Keratinocyte (primary cell): ENCODE measurements around the gene TNFAIP6. TPM values are rescaled to one million over a fixed set of nuclear protein-coding genes. Genes with fewer than 3 reads are reported as not detected.

ENCODE experiments used
- DNase-seq: peaks from one replicate; pipeline ENCODE4 v3.0.0-alpha.2; 2011; ENCODE audit warnings: low read depth, missing footprints, low spot score
- FAIRE-seq: peaks from 2 replicates; lab custom pipeline; 2011; peaks lifted over from hg19 to GRCh38; lab: Jason Lieb, UNC
- H2AFZ ChIP-seq: 2 replicates; pipeline ENCODE4 v1.6.0; 2012; ENCODE audit warnings: low read length, control low read depth, inconsistent platforms; ENCODE audit not compliant: control insufficient read depth
- H3K27ac ChIP-seq: 2 replicates; pipeline ENCODE4 v1.5.1; 2011; ENCODE audit warnings: low read length; ENCODE audit not compliant: control insufficient read depth, insufficient read depth
- H3K27me3 ChIP-seq: 3 replicates; pipeline ENCODE4 v1.6.0; 2011; ENCODE audit warnings: low read length; ENCODE audit not compliant: control insufficient read depth, insufficient read depth; ENCODE audit errors: extremely low read depth
- H3K36me3 ChIP-seq, 2 experiments: 2 replicates in 1 of 2; 3 replicates in 1 of 2; pipeline ENCODE4 v1.5.1; 2011; ENCODE audit warnings: low read length in 2 of 2, mild to moderate bottlenecking in 1 of 2; ENCODE audit not compliant: control insufficient read depth in 2 of 2, insufficient read depth in 2 of 2; ENCODE audit errors: extremely low read depth in 1 of 2
- H3K4me1 ChIP-seq: 3 replicates; pipeline ENCODE4 v1.5.1; 2011; ENCODE audit warnings: low read length; ENCODE audit not compliant: control insufficient read depth, insufficient read depth; ENCODE audit errors: extremely low read depth
- H3K4me2 ChIP-seq: 3 replicates; pipeline ENCODE4 v1.6.0; 2011; ENCODE audit warnings: low read depth, low read length; ENCODE audit not compliant: control insufficient read depth, insufficient read depth; ENCODE audit errors: extremely low read depth
- H3K4me3 ChIP-seq, 3 experiments: fragments of 200-600 bp in 1 of 3; sonication (generic) in 1 of 3; 2 replicates in 2 of 3; 3 replicates in 1 of 3; pipeline ENCODE4 v1.5.1; 2011 to 2016; ENCODE audit warnings: low read length in 3 of 3, mild to moderate bottlenecking in 3 of 3, control low read depth in 2 of 3, inconsistent platforms in 1 of 3, low read depth in 1 of 3, mixed read lengths in 1 of 3, mixed run types in 1 of 3, moderate library complexity in 1 of 3; ENCODE audit not compliant: control insufficient read depth in 2 of 3, insufficient read depth in 2 of 3; ENCODE audit errors: extremely low read depth in 1 of 3
- H3K79me2 ChIP-seq: 2 replicates; pipeline ENCODE4 v1.6.0; 2012; ENCODE audit warnings: low read length; ENCODE audit not compliant: control insufficient read depth, insufficient read depth
- H3K9ac ChIP-seq: 3 replicates; pipeline ENCODE4 v1.6.0; 2011; ENCODE audit warnings: low read length; ENCODE audit not compliant: control insufficient read depth, insufficient read depth; ENCODE audit errors: extremely low read depth
- H3K9me1 ChIP-seq: 3 replicates; pipeline ENCODE4 v1.6.0; 2011; ENCODE audit warnings: low read length; ENCODE audit not compliant: control insufficient read depth, insufficient read depth; ENCODE audit errors: extremely low read depth
- H3K9me3 ChIP-seq: 2 replicates; pipeline ENCODE4 v1.5.1; 2012; ENCODE audit warnings: low read depth, low read length; ENCODE audit not compliant: control insufficient read depth
- H4K20me1 ChIP-seq: 3 replicates; pipeline ENCODE4 v1.6.0; 2011; ENCODE audit warnings: low read length; ENCODE audit not compliant: control insufficient read depth, insufficient read depth; ENCODE audit errors: extremely low read depth
- EZH2 ChIP-seq: IDR thresholded peaks from one replicate; pipeline ENCODE4 v1.6.1; 2012; ENCODE audit warnings: inconsistent platforms, mild to moderate bottlenecking, low read length, moderate library complexity
- dilution Hi-C: fragments of 300-500 bp; cut with MboI; formaldehyde crosslinking; loops from one replicate; pipeline ENCODE4 v1.7.0; 2020; ENCODE audit warnings: low sequenced_read_pairs; ENCODE audit not compliant: extremely low pct_ligation_motif_present
- polyA plus RNA-seq, 5 experiments: library from polyadenylated mRNA; depleted of rRNA in 3 of 5; stranded (reverse) in 3 of 5; stranded (forward) in 1 of 5; unstranded in 1 of 5; fragments of >200 nt; gene quantifications; 1 replicate in 1 of 5; 2 replicates in 3 of 5; 3 replicates in 1 of 5; pipeline versions ENCODE4 v1.2.1 to v1.2.3, GENCODE V29; 2011 to 2012; ENCODE audit warnings: missing spikeins in 2 of 5, low read depth in 1 of 5, low replicate concordance in 1 of 5
- TF ChIP-seq, protein P1 (sequence below), 3 experiments: IDR thresholded peaks in 1 of 3; conservative IDR thresholded peaks in 1 of 3; optimal IDR thresholded peaks in 1 of 3; 2 replicates in 2 of 3; 3 replicates in 1 of 3; pipeline versions ENCODE3 to v1.5.1; 2011; ENCODE audit warnings: low read length in 3 of 3, mild to moderate bottlenecking in 3 of 3, moderate library complexity in 2 of 3, control low read depth in 1 of 3, inconsistent platforms in 1 of 3; ENCODE audit not compliant: insufficient read depth in 2 of 3; ENCODE audit errors: extremely low read depth in 1 of 3

TNFAIP6 gene
- polyA plus RNA-seq, 1 donor (not counting 4 experiments of a cell fraction or from before 2014, with no cell fraction given), result 0.21 TPM

DNA sequence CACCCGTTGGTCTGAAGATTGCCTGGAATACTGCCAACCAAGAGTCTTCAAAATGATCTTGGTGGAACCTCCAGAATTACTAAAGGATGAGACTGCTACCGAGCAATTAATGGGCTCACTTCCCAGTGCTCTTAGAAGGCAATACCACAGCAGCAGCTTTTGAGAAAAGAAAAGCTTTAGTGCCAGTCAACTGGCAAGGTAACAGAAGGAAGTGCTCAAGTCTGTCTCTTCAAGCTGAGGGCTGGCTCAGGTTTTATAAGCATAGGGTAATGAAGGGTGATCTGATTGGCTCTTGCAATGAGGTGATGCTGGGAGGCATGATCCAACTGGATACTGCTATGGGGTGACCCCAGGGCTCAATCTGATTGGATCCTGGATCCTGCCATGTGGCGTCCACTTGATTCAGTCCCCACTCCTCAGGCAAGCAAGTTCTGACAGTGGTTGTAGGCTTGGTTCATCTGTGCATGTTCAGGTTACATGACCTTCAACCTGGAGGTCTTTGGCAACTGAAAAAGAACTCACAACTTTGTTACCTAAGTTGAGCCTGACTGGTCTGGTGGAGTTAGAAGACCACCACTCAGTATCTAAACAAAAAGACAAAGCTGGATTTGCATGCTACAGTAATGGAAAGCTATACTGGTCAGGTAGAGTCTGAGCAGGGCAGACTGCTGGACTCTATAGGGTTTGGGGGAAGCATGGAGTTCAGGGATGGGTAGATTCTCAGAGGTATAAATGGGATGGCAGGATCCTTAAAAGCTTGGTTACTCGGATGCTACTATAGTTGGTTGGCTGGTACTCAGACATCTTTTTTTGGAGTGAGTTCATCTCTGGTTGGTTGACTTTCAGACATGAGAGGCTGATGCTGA is 38.4 kb downstream of the TNFAIP6 start:
- FAIRE-seq (no peak), DNase-seq (no peak)
- no peaks in the 10 kb centered on the region for H3K27me3 ChIP-seq
- H3K36me3 ChIP-seq, result no peaks in the 10 kb centered on the region
- H3K79me2 ChIP-seq, result no peaks in the 10 kb centered on the region
- H3K9me1 ChIP-seq, result no peaks in the 10 kb centered on the region
- no peaks in the 10 kb centered on the region for H3K4me1 ChIP-seq
- H3K27ac ChIP-seq, result no peak overlapping the region
- no peaks in the 10 kb centered on the region for H4K20me1 ChIP-seq
- no peak overlapping the region for H3K4me3 ChIP-seq
- H3K4me2 ChIP-seq, result no peak overlapping the region
- dilution Hi-C loops, result no loop called here
- H3K9me3 ChIP-seq, result no peaks in the 10 kb centered on the region
- no peak for TF ChIP-seq EZH2
- TF ChIP-seq, protein P1, sequence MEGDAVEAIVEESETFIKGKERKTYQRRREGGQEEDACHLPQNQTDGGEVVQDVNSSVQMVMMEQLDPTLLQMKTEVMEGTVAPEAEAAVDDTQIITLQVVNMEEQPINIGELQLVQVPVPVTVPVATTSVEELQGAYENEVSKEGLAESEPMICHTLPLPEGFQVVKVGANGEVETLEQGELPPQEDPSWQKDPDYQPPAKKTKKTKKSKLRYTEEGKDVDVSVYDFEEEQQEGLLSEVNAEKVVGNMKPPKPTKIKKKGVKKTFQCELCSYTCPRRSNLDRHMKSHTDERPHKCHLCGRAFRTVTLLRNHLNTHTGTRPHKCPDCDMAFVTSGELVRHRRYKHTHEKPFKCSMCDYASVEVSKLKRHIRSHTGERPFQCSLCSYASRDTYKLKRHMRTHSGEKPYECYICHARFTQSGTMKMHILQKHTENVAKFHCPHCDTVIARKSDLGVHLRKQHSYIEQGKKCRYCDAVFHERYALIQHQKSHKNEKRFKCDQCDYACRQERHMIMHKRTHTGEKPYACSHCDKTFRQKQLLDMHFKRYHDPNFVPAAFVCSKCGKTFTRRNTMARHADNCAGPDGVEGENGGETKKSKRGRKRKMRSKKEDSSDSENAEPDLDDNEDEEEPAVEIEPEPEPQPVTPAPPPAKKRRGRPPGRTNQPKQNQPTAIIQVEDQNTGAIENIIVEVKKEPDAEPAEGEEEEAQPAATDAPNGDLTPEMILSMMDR (optimal IDR thresholded peaks at IDR 0.05 in 1 of 3, IDR thresholded peaks at IDR 0.05 in 1 of 3, conservative IDR thresholded peaks at IDR 0.05 in 1 of 3; ENCODE audit: extremely low read depth in 1 of 3, insufficient read depth in 2 of 3, low read length in 3 of 3), result no peak
- H3K9ac ChIP-seq, result no peak overlapping the region
- H2AFZ ChIP-seq, result no peak overlapping the region

DNA sequence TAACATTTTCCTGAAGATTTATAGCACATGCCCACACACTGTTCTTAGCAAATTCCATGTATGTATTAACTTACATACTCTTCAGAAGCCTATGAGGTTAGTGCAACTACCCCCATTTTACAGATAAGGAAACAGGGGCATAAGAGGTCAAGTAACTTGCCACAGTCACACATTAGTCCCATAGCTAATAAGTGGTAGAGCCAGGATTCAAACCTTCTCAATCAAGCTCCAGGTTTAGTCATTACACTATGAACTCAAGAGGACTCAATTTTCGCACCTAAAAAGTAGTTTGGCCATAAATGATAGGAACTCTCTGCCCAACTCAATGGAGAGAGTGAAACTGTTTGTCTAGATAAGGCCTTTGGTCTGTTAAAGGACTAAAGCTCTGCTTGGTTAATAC is 42.6 kb downstream of the TNFAIP6 start:
- TF ChIP-seq, protein P1 (optimal IDR thresholded peaks at IDR 0.05 in 1 of 3, IDR thresholded peaks at IDR 0.05 in 1 of 3, conservative IDR thresholded peaks at IDR 0.05 in 1 of 3; ENCODE audit: extremely low read depth in 1 of 3, insufficient read depth in 2 of 3, low read length in 3 of 3), result no peak
- TF ChIP-seq EZH2, result no peak
- Histone ChIP-seq H4K20me1 (no peaks in the 10 kb centered on the region), H3K4me3 (no peak overlapping the region), H3K9ac (no peak overlapping the region), H3K27me3 (no peaks in the 10 kb centered on the region), H3K36me3 (no peaks in the 10 kb centered on the region), H3K4me1 (no peaks in the 10 kb centered on the region), H3K79me2 (no peaks in the 10 kb centered on the region), H3K4me2 (no peak overlapping the region), H2AFZ (no peak overlapping the region), H3K9me1 (no peaks in the 10 kb centered on the region), H3K9me3 (no peaks in the 10 kb centered on the region), H3K27ac (no peak overlapping the region)
- no peak for FAIRE-seq
- dilution Hi-C loops, result no loop called here
- DNase-seq, result no peak
